Body of pancreas (tissue), 4 donors: ENCODE results near the gene SLC4A5. TPM values are rescaled to one million over a fixed set of nuclear protein-coding genes. Genes with fewer than 3 reads are reported as not detected.
A peak's percentile ranks its signal among the peaks of the same experiment; 100 is the strongest.
"Not testable (repeated sequence)": the region's sequence is repeated elsewhere in the genome, so short reads cannot be mapped to it uniquely, and the experiment has no call there.

ENCODE experiments used
- ATAC-seq: fragments of 150-250 bp; one replicate; pipeline ENCODE4 v1.9.1; 2016
- DNase-seq, 4 donors: peaks; one replicate each; pipeline ENCODE4 v3.0.0-alpha.2; 2019
- H3K27ac ChIP-seq, 4 donors: fragments of 200-600 bp; sonication (generic); 1 replicate in 3 of 4; 2 replicates in 1 of 4; pipeline versions ENCODE4 v1.5.1 to v1.6.1; 2016 to 2019; ENCODE audit warnings: mild to moderate bottlenecking in 1 of 4, mixed read lengths in 1 of 4, moderate library complexity in 1 of 4
- H3K27me3 ChIP-seq, 2 donors: fragments of 200-600 bp; sonication (generic); one replicate each; pipeline ENCODE4 v1.6.0; 2016; ENCODE audit warnings: mild to moderate bottlenecking in 1 of 2
- H3K36me3 ChIP-seq, 2 donors: fragments of 200-600 bp; sonication (generic); replicated peaks in 1 of 2; 2 replicates each; pipeline ENCODE4 v1.5.1; 2016; ENCODE audit warnings: low read depth in 2 of 2; ENCODE audit not compliant: insufficient read depth in 1 of 2
- H3K4me1 ChIP-seq: fragments of 200-600 bp; sonication (generic); one replicate; pipeline ENCODE4 v1.6.0; 2016
- H3K4me3 ChIP-seq, 2 donors: fragments of 200-600 bp; sonication (generic); 1 replicate in 1 of 2; 2 replicates in 1 of 2; pipeline ENCODE4 v1.5.1; 2016 to 2019
- H3K9me3 ChIP-seq, 3 donors: fragments of 200-600 bp; sonication (generic); 1 replicate in 2 of 3; 2 replicates in 1 of 3; pipeline ENCODE4 v1.5.1; 2016
- POLR2A ChIP-seq, 3 donors: fragments of 450-650 bp; IDR thresholded peaks; one replicate each; pipeline ENCODE4 v1.6.1; 2016; ENCODE audit warnings: antibody characterized with exemption in 3 of 3, mild to moderate bottlenecking in 2 of 3
- WGBS, 2 donors: methylation state at CpG; one replicate each; pipeline ENCODE4 v1.1.5; 2017; 5-methylcytosine and 5-hydroxymethylcytosine counted together
- intact Hi-C: fragments of 100-400 bp; cut with DNase I; formaldehyde crosslinking; loops from one replicate; pipeline ENCODE4 v1.15.1; 2023
- total RNA-seq, 2 donors: library from RNA; depleted of rRNA; stranded (reverse); fragments of >200 nt; gene quantifications; one replicate each; pipeline ENCODE4 v1.1.0, GENCODE V29; 2016
- TF ChIP-seq, protein P1 (sequence below), 7 experiments: fragments of 450-650 bp in 4 of 7; fragments of 200-600 bp in 3 of 7; sonication (generic) in 3 of 7; IDR thresholded peaks; one replicate each; pipeline ENCODE4 v1.5.1; 2016 to 2019; ENCODE audit warnings: antibody characterized with exemption in 7 of 7

The SLC4A5 gene
- total RNA-seq, 2 donors from 2014 or later, result 2.3 to 8.3 TPM

DNA sequence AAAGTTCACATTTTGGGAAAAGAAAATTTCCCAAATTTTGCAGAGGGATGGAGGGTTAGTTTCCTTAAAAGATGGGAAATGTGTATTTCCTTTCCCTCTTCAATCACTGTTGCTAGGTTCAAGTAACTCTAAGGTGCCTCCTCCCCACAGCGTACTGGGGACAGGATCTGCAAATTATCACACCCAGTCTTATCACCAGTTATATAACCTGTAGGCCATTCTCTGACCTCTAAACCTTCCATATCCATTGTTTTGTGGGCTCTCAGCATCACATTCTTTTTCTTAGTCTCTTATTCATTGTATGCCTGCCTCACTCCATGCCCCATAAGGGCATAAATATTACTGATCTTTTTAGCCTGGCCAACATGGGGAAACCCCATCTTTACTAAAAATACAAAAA, 148.4 kb downstream of the SLC4A5 start:
- H3K27me3 ChIP-seq, result no peaks in the 10 kb centered on the region
- H3K4me3 ChIP-seq, result no peak overlapping the region
- no peaks in the 10 kb centered on the region for H3K9me3 ChIP-seq
- TF ChIP-seq POLR2A (IDR thresholded peaks at IDR 0.05), result no peak
- TF ChIP-seq, protein P1, sequence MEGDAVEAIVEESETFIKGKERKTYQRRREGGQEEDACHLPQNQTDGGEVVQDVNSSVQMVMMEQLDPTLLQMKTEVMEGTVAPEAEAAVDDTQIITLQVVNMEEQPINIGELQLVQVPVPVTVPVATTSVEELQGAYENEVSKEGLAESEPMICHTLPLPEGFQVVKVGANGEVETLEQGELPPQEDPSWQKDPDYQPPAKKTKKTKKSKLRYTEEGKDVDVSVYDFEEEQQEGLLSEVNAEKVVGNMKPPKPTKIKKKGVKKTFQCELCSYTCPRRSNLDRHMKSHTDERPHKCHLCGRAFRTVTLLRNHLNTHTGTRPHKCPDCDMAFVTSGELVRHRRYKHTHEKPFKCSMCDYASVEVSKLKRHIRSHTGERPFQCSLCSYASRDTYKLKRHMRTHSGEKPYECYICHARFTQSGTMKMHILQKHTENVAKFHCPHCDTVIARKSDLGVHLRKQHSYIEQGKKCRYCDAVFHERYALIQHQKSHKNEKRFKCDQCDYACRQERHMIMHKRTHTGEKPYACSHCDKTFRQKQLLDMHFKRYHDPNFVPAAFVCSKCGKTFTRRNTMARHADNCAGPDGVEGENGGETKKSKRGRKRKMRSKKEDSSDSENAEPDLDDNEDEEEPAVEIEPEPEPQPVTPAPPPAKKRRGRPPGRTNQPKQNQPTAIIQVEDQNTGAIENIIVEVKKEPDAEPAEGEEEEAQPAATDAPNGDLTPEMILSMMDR (IDR thresholded peaks at IDR 0.05), result no peak
- no peak overlapping the region for H3K27ac ChIP-seq
- DNase-seq (no peak), ATAC-seq (no peak)
- H3K36me3 ChIP-seq, result no peaks in the 10 kb centered on the region
- intact Hi-C loops, result no loop called here
- H3K4me1 ChIP-seq, result peaks cover 27% of the 10 kb centered on the region
- 70 to 95% methylated on average over 1 of the region's 1 CpG for WGBS, 2 donors

DNA sequence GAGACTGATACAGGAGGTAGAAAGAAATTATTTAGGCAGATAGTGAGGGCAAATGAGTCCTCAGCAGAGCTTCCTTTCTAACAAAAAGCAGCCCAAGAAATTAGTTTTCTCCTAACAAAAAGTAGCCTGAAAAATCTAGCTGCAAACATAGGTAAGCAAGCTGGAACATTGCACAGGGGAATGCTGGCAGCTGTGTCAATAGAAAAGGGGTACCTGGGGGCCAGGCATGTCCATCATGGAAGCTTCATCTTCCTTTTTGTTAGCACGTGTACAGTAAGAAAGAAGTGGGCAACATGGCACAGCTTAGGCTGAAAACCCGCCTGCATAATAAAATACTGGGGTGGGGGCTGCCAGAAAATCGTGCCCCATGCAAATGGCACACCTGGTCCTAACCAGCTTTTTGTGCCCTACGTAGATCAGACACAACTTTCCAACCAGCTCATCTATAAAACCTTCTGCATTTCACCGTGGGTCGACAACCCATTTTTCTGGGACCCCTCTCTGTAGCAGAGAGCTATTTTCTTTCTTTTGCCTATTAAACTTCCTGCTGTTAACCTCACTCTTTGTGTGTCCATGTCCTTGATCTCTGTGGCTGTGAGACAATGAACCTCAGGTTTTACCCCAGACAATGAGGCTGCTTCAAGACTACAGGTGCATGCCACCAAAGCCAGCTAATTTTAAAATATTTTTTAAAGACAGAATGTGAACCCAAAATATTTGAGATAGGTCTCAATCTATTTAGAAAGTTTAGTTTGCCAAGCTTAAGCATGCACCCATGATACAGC, 151.4 kb downstream of the SLC4A5 start:
- H3K27ac ChIP-seq, result peak overlapping the region in 2 of 4 donors; percentile 21 to 56
- H3K4me3 ChIP-seq, result no peak overlapping the region
- no peaks in the 10 kb centered on the region for H3K9me3 ChIP-seq
- WGBS, 2 donors, result 50 to 65% methylated on average over 6 of the region's 6 CpGs
- intact Hi-C loops, result no loop called here
- DNase-seq (peak; percentile 31 to 62 (median 54)), ATAC-seq (no peak)
- TF ChIP-seq, protein P1 (IDR thresholded peaks at IDR 0.05), result no peak
- no peak for TF ChIP-seq POLR2A (IDR thresholded peaks at IDR 0.05)
- no peaks in the 10 kb centered on the region for H3K36me3 ChIP-seq
- H3K27me3 ChIP-seq, result no peaks in the 10 kb centered on the region
- peaks cover 19% of the 10 kb centered on the region for H3K4me1 ChIP-seq

DNA sequence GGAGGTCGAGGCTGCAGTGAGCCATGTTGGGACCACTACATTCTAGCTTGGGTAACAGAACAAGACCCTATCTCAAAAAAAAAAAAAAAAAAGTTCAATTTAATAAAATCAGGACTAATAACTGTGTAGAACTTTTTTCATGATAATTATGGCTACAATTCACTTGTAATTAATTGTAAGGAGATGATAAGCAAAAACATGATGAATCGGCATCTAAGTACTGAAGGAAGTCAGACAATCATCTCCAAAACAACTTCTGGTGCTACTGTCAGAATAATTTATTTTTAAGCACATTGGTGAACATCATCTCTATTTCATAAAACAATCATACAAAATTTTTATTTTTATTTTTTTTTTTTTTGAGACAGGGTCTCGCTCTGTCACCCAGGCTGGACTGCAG, 154.5 kb downstream of the SLC4A5 start:
- Histone ChIP-seq H3K36me3 (no peaks in the 10 kb centered on the region), H3K27me3 (no peaks in the 10 kb centered on the region), H3K27ac (no peak overlapping the region), H3K4me1 (peaks cover 19% of the 10 kb centered on the region), H3K4me3 (no peak overlapping the region), H3K9me3 (no peaks in the 10 kb centered on the region)
- DNase-seq (no peak), ATAC-seq (no peak)
- TF ChIP-seq, protein P1 (IDR thresholded peaks at IDR 0.05), result no peak
- no peak for TF ChIP-seq POLR2A (IDR thresholded peaks at IDR 0.05)
- 96% methylated on average over 3 of the region's 3 CpGs for WGBS, 2 donors
- intact Hi-C loops, result no loop called here

DNA sequence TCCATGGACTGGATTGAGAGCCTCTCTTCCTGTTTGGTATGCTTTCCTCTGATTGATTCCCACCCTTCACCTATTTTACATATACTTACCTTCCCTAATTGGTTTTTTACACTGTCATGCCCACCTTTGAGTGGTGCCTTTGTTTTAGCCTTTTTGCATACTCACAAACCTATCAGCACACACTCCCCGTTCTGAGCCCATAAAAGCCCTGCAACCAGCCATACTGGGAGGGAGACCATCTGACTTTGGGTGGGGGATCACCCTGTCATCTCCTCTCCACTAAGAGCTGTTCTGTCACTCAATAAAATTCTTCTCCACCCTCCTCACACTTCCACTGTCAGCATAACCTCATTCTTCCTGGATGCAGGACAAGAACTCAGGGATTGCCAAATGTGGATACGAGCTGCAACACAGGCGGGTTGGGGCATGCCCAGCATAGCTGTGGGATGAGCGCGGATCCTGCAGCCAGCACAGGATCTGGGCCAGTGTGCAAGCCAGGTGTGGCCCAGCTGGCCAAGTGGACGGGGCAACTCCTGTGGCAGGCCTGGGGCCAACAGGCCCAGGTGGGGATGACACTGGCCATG, 155.1 kb downstream of the SLC4A5 start:
- Histone ChIP-seq H3K9me3 (no peaks in the 10 kb centered on the region), H3K4me3 (no peak overlapping the region), H3K27ac (no peak overlapping the region), H3K27me3 (no peaks in the 10 kb centered on the region), H3K36me3 (no peaks in the 10 kb centered on the region), H3K4me1 (peaks cover 19% of the 10 kb centered on the region)
- DNase-seq (no peak), ATAC-seq (no peak)
- intact Hi-C loops, result no loop called here
- WGBS, 2 donors, result 89 to 92% methylated on average over 1 to 6 of the region's 6 CpGs
- TF ChIP-seq, protein P1 (IDR thresholded peaks at IDR 0.05), result no peak
- no peak for TF ChIP-seq POLR2A (IDR thresholded peaks at IDR 0.05)

DNA sequence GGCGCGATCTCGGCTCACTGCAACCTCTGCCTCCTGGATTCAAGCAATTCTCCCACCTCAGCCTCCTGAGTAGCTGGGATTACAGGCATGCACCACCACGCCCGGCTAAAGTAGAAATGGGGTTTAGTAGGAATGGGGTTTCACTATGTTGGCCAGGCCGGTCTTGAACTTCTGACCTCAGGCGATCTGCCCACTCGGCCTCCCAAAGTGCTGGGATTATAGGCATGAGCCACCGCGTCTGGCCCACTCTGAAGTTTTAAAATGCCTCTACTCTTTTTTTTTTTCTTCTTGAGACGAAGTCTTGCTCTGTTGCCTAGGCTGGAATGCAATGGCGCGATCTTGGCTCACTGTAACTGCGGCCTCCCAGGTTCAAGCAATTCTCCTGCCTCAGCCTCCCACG, 156.5 kb downstream of the SLC4A5 start:
- peak overlapping the region in 1 of 4 donors; percentile 68 for H3K27ac ChIP-seq
- H3K36me3 ChIP-seq, H3K4me3 ChIP-seq, DNase-seq, H3K27me3 ChIP-seq, intact Hi-C loops, H3K4me1 ChIP-seq, H3K9me3 ChIP-seq, ATAC-seq: not testable (repeated sequence)
- 96 to 99% methylated on average over 15 of the region's 15 CpGs for WGBS, 2 donors
